HUDEP-2 (cell line): ENCODE results near the gene TMEM260.
A peak's percentile ranks its signal among the peaks of the same experiment; 100 is the strongest.
"Not testable (repeated sequence)": the region's sequence is repeated elsewhere in the genome, so short reads cannot be mapped to it uniquely, and the experiment has no call there.

Experiments
- DNase-seq, 76 experiments: peaks; one replicate each; lab custom pipeline; 2025; ENCODE audit not compliant: unreplicated experiment in 76 of 76; lab: John Stamatoyannopoulos, UW

Gene TMEM260

GRCh38 chr14:56666716-56667115 is 87.1 kb downstream of the TMEM260 start:
- DNase-seq, result no peak

GRCh38 chr14:56667290-56667689 is 87.7 kb downstream of the TMEM260 start:
- DNase-seq, result not testable (repeated sequence)

- DNase-seq, result no peak
Measured at GRCh38 chr14:56676042-56676441, 96.4 kb downstream of the TMEM260 start.

- no peak for DNase-seq
Measured at GRCh38 chr14:56678838-56679237, 99.2 kb downstream of the TMEM260 start.

- peak in 14 of 76 experiments; percentile 1 to 22 (median 6) for DNase-seq
Measured at GRCh38 chr14:56686416-56686815, 106.8 kb downstream of the TMEM260 start.

- no peak for DNase-seq
Measured at GRCh38 chr14:56687123-56687522, 107.5 kb downstream of the TMEM260 start.

- DNase-seq, result no peak
Measured at GRCh38 chr14:56694609-56695008, 115.0 kb downstream of the TMEM260 start.

- DNase-seq, result not testable (repeated sequence)
Measured at GRCh38 chr14:56695216-56695615, 115.6 kb downstream of the TMEM260 start.
